AG04449 (cell line): ENCODE data around the gene TRMT11.

Experiments used
- CTCF ChIA-PET: fragments of 350-600 bp; formaldehyde crosslinking; extraction: SDS; loops from one replicate; lab custom pipeline; 2021; ENCODE audit warnings: antibody characterized with exemption; lab: Yijun Ruan, JAX
- POLR2A ChIA-PET: fragments of 400-600, 350-600 bp; formaldehyde crosslinking; extraction: SDS; loops from one replicate; lab custom pipeline; 2020; ENCODE audit warnings: antibody characterized with exemption, inconsistent platforms; lab: Yijun Ruan, JAX
- DNase-seq: peaks from one replicate; pipeline ENCODE4 v3.0.0-alpha.2; 2010; ENCODE audit warnings: low read depth, low spot score
- H3K4me3 ChIP-seq: 2 replicates; pipeline ENCODE4 v1.5.1; 2011; ENCODE audit warnings: low read depth, mild to moderate bottlenecking, control low read depth, low read length
- TF ChIP-seq, protein P1 (sequence below): IDR thresholded peaks from one replicate; pipeline ENCODE4 v1.5.1; 2011; ENCODE audit warnings: mild to moderate bottlenecking, moderate library complexity, low read length, control low read depth, inconsistent platforms; ENCODE audit not compliant: insufficient read depth; ENCODE audit errors: missing control alignments

TRMT11 gene

DNA sequence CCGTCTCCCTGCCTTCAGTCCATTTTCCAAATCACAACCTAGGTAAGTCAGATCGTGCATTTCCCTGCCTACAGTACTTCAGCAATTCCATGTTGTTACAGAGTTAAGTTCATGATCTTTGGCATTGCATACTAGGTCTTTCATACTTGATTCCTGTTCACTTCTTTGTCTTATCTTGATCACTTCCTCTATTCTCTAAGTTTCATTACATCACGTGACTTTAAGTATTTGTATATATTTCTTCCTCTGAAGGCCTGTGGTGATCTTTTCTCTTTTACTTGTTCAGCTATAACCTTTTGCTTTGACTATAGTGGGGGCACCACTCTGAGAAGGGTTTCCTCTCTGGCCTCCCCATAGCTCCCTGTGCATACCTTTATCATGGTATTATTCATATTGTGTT, 100.2 kb downstream of the TRMT11 start:
- DNase-seq = no peak
- ChIA-PET CTCF (no interaction called here), POLR2A (interaction anchor here (0.7 kb wide), 1 partner anchor 30 kb away, joined by 3 read pairs; no protein-coding TSS in a partner anchor)
- TF ChIP-seq, protein P1, sequence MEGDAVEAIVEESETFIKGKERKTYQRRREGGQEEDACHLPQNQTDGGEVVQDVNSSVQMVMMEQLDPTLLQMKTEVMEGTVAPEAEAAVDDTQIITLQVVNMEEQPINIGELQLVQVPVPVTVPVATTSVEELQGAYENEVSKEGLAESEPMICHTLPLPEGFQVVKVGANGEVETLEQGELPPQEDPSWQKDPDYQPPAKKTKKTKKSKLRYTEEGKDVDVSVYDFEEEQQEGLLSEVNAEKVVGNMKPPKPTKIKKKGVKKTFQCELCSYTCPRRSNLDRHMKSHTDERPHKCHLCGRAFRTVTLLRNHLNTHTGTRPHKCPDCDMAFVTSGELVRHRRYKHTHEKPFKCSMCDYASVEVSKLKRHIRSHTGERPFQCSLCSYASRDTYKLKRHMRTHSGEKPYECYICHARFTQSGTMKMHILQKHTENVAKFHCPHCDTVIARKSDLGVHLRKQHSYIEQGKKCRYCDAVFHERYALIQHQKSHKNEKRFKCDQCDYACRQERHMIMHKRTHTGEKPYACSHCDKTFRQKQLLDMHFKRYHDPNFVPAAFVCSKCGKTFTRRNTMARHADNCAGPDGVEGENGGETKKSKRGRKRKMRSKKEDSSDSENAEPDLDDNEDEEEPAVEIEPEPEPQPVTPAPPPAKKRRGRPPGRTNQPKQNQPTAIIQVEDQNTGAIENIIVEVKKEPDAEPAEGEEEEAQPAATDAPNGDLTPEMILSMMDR = no peak
- no peak overlapping the region for H3K4me3 ChIP-seq
